GM12892 (cell line): Measurements from ENCODE around the gene SLC2A6.

Experiments used
- DNase-seq: peaks from one replicate; pipeline ENCODE4 v3.0.0; 2011; ENCODE audit not compliant: insufficient read length
- FAIRE-seq: peaks from 2 replicates; lab custom pipeline; 2011; peaks lifted over from hg19 to GRCh38; lab: Jason Lieb, UNC
- POLR2A ChIP-seq: IDR thresholded peaks from 2 replicates; pipeline ENCODE4 v1.6.1; 2011; ENCODE audit warnings: low read depth, low read length, control low read depth
- POLR2AphosphoS5 ChIP-seq: IDR thresholded peaks from 2 replicates; pipeline ENCODE4 v1.6.1; 2011; ENCODE audit warnings: low read depth, low read length, control low read depth
- TAF1 ChIP-seq: IDR thresholded peaks from 2 replicates; pipeline ENCODE4 v1.6.1; 2011; ENCODE audit warnings: low read depth, mild to moderate bottlenecking, control low read depth, low read length, borderline replicate concordance

SLC2A6 gene

GRCh38 chr9:133483611-133484010, 4.7 kb upstream of the SLC2A6 start:
- no peak for FAIRE-seq
- no peak for DNase-seq
- TF ChIP-seq TAF1, result no peak
- no peak for TF ChIP-seq POLR2A
- TF ChIP-seq POLR2AphosphoS5, result no peak

GRCh38 chr9:133477992-133478850, 678 bp downstream of the SLC2A6 start:
- FAIRE-seq (peak; percentile 85), DNase-seq (no peak)
- TF ChIP-seq TAF1 (no peak), POLR2AphosphoS5 (0 out of 2 replicates have a peak, but pooled peaks have one; percentile 11), POLR2A (0 out of 2 replicates have a peak, but pooled peaks have one; percentile 11)

GRCh38 chr9:133477461-133477860, 1.4 kb downstream of the SLC2A6 start:
- no peak for FAIRE-seq
- no peak for DNase-seq
- TF ChIP-seq POLR2A (no peak), TAF1 (no peak), POLR2AphosphoS5 (no peak)

GRCh38 chr9:133476941-133477340, 2.0 kb downstream of the SLC2A6 start:
- DNase-seq, result no peak
- no peak for FAIRE-seq
- TF ChIP-seq POLR2A, result no peak; the same call in 1 of the 2 replicates
- no peak for TF ChIP-seq POLR2AphosphoS5
- TF ChIP-seq TAF1, result no peak

- FAIRE-seq, result peak; percentile 14
- TF ChIP-seq TAF1, result no peak
- TF ChIP-seq POLR2A, result no peak
- no peak for TF ChIP-seq POLR2AphosphoS5
- DNase-seq, result no peak
Measured at GRCh38 chr9:133476036-133476931, 2.6 kb downstream of the SLC2A6 start.

GRCh38 chr9:133475292-133476012, 3.4 kb downstream of the SLC2A6 start:
- FAIRE-seq (no peak), DNase-seq (no peak)
- TF ChIP-seq TAF1 (no peak), POLR2AphosphoS5 (no peak), POLR2A (no peak)

GRCh38 chr9:133474853-133475252, 4.0 kb downstream of the SLC2A6 start:
- DNase-seq, result no peak
- TF ChIP-seq POLR2A, result no peak
- no peak for TF ChIP-seq POLR2AphosphoS5
- TF ChIP-seq TAF1, result no peak
- FAIRE-seq, result no peak

- no peak for FAIRE-seq
- no peak for TF ChIP-seq POLR2A
- no peak for TF ChIP-seq POLR2AphosphoS5
- no peak for TF ChIP-seq TAF1
- no peak for DNase-seq
Measured at GRCh38 chr9:133474215-133474614, 4.7 kb downstream of the SLC2A6 start.

GRCh38 chr9:133473743-133474142, 5.2 kb downstream of the SLC2A6 start:
- TF ChIP-seq POLR2A (no peak), TAF1 (no peak), POLR2AphosphoS5 (peak; percentile 39; the same call in 1 of the 2 replicates)
- DNase-seq (no peak), FAIRE-seq (no peak)

GRCh38 chr9:133472753-133473378, 6.0 kb downstream of the SLC2A6 start:
- TF ChIP-seq TAF1 (no peak), POLR2A (no peak), POLR2AphosphoS5 (no peak)
- FAIRE-seq (no peak), DNase-seq (no peak)

- FAIRE-seq, result no peak
- TF ChIP-seq TAF1 (no peak), POLR2AphosphoS5 (no peak), POLR2A (no peak)
- DNase-seq, result no peak
Measured at GRCh38 chr9:133472277-133472645, 6.6 kb downstream of the SLC2A6 start.
